MM.1S (cell line): ENCODE data around the gene LRMDA.

Source experiments
- DNase-seq: peaks from one replicate; pipeline ENCODE4 v3.0.0-alpha.2; 2015
- H2AFZ ChIP-seq: fragments of 300-600 bp; sonication (generic); 2 replicates; pipeline ENCODE4 v1.6.0; 2016; ENCODE audit warnings: antibody characterized with exemption, low read length
- H3F3A ChIP-seq: fragments of 300-600 bp; sonication (generic); 2 replicates; pipeline ENCODE4 v1.6.1; 2016; ENCODE audit warnings: mild to moderate bottlenecking, antibody characterized with exemption, low read length, moderate library complexity, mixed read lengths; ENCODE audit not compliant: insufficient read depth
- H3K27ac ChIP-seq: fragments of 300-600 bp; sonication (generic); 2 replicates; pipeline ENCODE4 v1.5.1; 2016; ENCODE audit warnings: mild to moderate bottlenecking, low read length
- H3K27me3 ChIP-seq: fragments of 300-600 bp; sonication (generic); replicated peaks from 2 replicates; pipeline ENCODE4 v1.6.0; 2016; ENCODE audit warnings: low read length; ENCODE audit not compliant: insufficient read depth
- H3K36me3 ChIP-seq: fragments of 300-600 bp; sonication (generic); replicated peaks from 2 replicates; pipeline ENCODE4 v1.6.1; 2016; ENCODE audit warnings: mild to moderate bottlenecking, low read length, mixed read lengths; ENCODE audit not compliant: insufficient read depth
- H3K4me1 ChIP-seq: fragments of 300-600 bp; sonication (generic); 2 replicates; pipeline ENCODE4 v1.6.1; 2016; ENCODE audit warnings: low read length, mixed read lengths
- H3K4me2 ChIP-seq: fragments of 300-600 bp; sonication (generic); 2 replicates; pipeline ENCODE4 v1.6.0; 2016; ENCODE audit warnings: low read depth, low read length
- H3K4me3 ChIP-seq: fragments of 300-600 bp; sonication (generic); 2 replicates; pipeline ENCODE4 v1.5.1; 2016; ENCODE audit warnings: low read length, mixed read lengths
- H3K79me2 ChIP-seq: fragments of 300-600 bp; sonication (generic); 2 replicates; pipeline ENCODE4 v1.6.1; 2016; ENCODE audit warnings: mixed run types, low read length, mixed read lengths
- H3K9ac ChIP-seq: fragments of 300-600 bp; sonication (generic); 2 replicates; pipeline ENCODE4 v1.6.1; 2016; ENCODE audit warnings: low read length, mixed read lengths
- H3K9me2 ChIP-seq: fragments of 300-600 bp; sonication (generic); replicated peaks from 2 replicates; pipeline ENCODE4 v1.6.1; 2016; ENCODE audit warnings: mild to moderate bottlenecking, low read length, mixed read lengths; ENCODE audit not compliant: insufficient read depth
- H3K9me3 ChIP-seq: fragments of 300-600 bp; sonication (generic); replicated peaks from 2 replicates; pipeline ENCODE4 v1.6.1; 2016; ENCODE audit warnings: mild to moderate bottlenecking, low read length, mixed read lengths; ENCODE audit not compliant: insufficient read depth
- H4K20me1 ChIP-seq: fragments of 300-600 bp; sonication (generic); 2 replicates; pipeline ENCODE4 v1.6.1; 2016; ENCODE audit warnings: mild to moderate bottlenecking, low read length, moderate library complexity, mixed read lengths; ENCODE audit not compliant: insufficient read depth
- CTCF ChIP-seq: fragments of 300-600 bp; sonication (generic); IDR thresholded peaks from 2 replicates; pipeline ENCODE4 v1.5.1; 2016; ENCODE audit warnings: antibody characterized with exemption, low read length, mixed read lengths
- EZH2 ChIP-seq: fragments of 300-600 bp; sonication (generic); optimal IDR thresholded peaks from 2 replicates; pipeline ENCODE3; 2017; ENCODE audit warnings: low read depth, mild to moderate bottlenecking, antibody characterized with exemption, low read length, mixed read lengths
- EZH2phosphoT487 ChIP-seq: fragments of 300-600 bp; sonication (generic); IDR thresholded peaks from 2 replicates; pipeline ENCODE4 v1.6.1; 2018; ENCODE audit warnings: antibody characterized with exemption, low read length

Gene LRMDA

GRCh38 chr10:75977139-75977538 is 545.7 kb downstream of the LRMDA start:
- H3K27ac ChIP-seq = no peak overlapping the region
- H3K9ac ChIP-seq = no peak overlapping the region
- no peak for DNase-seq
- TF ChIP-seq EZH2 = no peak
- TF ChIP-seq EZH2phosphoT487 = no peak
- no peak for TF ChIP-seq CTCF
- H3F3A ChIP-seq = no peaks in the 10 kb centered on the region
- H3K4me1 ChIP-seq = no peaks in the 10 kb centered on the region
- no peaks in the 10 kb centered on the region for H3K36me3 ChIP-seq
- no peaks in the 10 kb centered on the region for H3K9me2 ChIP-seq
- no peaks in the 10 kb centered on the region for H3K9me3 ChIP-seq
- H3K4me2 ChIP-seq = no peak overlapping the region
- no peaks in the 10 kb centered on the region for H4K20me1 ChIP-seq
- H3K79me2 ChIP-seq = no peaks in the 10 kb centered on the region
- no peak overlapping the region for H3K4me3 ChIP-seq
- H3K27me3 ChIP-seq = no peaks in the 10 kb centered on the region
- H2AFZ ChIP-seq = no peak overlapping the region

- Histone ChIP-seq H3K36me3 (no peaks in the 10 kb centered on the region), H3K4me1 (no peaks in the 10 kb centered on the region), H3K9ac (no peak overlapping the region), H3K9me2 (no peaks in the 10 kb centered on the region), H3K79me2 (no peaks in the 10 kb centered on the region), H3K27ac (no peak overlapping the region), H3K27me3 (no peaks in the 10 kb centered on the region), H3F3A (no peaks in the 10 kb centered on the region), H2AFZ (no peak overlapping the region), H4K20me1 (no peaks in the 10 kb centered on the region), H3K9me3 (no peaks in the 10 kb centered on the region), H3K4me2 (no peak overlapping the region), H3K4me3 (no peak overlapping the region)
- TF ChIP-seq CTCF = no peak
- no peak for TF ChIP-seq EZH2
- TF ChIP-seq EZH2phosphoT487 = no peak
- no peak for DNase-seq
Observed at GRCh38 chr10:75978213-75978612, 546.8 kb downstream of the LRMDA start.

- Histone ChIP-seq H3F3A (no peaks in the 10 kb centered on the region), H3K9ac (no peak overlapping the region), H3K9me2 (no peaks in the 10 kb centered on the region), H3K36me3 (no peaks in the 10 kb centered on the region), H3K4me1 (no peaks in the 10 kb centered on the region), H3K9me3 (no peaks in the 10 kb centered on the region), H3K27ac (no peak overlapping the region), H3K4me2 (no peak overlapping the region), H4K20me1 (no peaks in the 10 kb centered on the region), H3K79me2 (no peaks in the 10 kb centered on the region), H2AFZ (no peak overlapping the region), H3K4me3 (no peak overlapping the region), H3K27me3 (no peaks in the 10 kb centered on the region)
- no peak for TF ChIP-seq EZH2
- no peak for TF ChIP-seq EZH2phosphoT487
- TF ChIP-seq CTCF = no peak
- no peak for DNase-seq
Observed at GRCh38 chr10:75980419-75981002, 549.1 kb downstream of the LRMDA start.
